ENCODE data around the gene GPR183.

GPR183 gene

DNA sequence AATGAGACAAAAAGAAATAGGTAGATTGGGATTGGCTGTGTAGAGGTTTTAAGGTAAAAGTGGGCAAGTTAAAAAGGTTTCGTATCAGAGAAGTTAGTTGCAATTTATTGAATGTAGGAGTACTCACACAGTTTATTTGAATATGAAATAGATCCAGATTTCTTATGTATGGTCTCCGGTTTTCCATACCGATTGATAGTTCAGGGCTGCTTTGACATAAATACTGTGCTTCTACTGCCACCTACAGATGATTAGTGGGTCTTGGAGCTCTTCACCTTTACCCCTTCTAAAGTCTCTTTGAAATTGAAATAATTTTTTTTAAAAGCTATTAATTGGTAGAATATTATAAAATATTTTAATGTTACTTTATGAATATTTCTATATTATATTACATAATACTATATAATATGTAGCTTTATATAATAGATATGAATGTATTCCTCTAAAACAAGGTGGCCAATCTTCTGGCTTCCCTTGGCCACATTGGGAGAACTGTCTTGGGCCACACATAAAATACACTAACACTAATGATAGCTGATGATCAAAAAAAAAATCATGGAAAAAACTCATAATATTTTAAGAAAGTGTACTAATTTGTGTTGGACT lies 41.3 kb downstream of the GPR183 start:
- peak; percentile 49 for DNase-seq (ENCODE audit: low read depth)
- in situ Hi-C loops (cut with HindIII; ENCODE audit: low sequenced_read_pairs): loop anchor here (5.0 to 10.0 kb wide), 2 partner anchors 89 to 169 kb away; no protein-coding TSS in a partner anchor

DNA sequence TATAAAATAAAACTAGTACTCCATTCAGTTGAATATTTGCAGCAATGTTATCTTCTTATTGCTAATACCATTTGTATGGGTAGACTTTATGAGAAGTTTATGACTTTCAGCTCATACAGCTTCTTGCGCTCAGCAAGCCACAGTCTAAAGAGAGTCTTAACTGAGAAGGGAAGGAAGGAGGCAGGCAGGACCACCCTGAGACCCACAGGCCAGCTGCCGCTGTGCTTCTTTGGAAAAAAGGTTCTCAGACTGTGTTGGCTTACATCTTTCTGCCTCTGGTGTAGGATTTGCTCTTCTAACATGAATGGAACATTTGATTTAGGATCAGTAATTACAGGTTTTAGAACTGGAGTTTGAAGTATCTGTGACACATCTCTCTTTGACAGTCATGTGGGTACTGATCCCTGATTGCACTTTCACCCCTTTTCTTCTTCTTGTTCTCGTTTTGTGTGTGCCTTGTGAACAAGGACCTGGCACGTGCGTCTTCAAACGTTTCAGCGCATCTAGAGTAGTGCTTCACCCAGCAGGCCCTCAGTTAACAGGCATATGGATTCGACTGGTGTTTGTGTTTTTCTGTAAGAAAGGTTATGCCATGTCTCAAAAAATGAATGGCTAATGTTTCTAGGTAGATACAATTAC lies 41.9 kb downstream of the GPR183 start:
- no peak overlapping the region for H3K4me3 ChIP-seq (ENCODE audit: low read depth, low read length)
- TF ChIP-seq, protein P1, sequence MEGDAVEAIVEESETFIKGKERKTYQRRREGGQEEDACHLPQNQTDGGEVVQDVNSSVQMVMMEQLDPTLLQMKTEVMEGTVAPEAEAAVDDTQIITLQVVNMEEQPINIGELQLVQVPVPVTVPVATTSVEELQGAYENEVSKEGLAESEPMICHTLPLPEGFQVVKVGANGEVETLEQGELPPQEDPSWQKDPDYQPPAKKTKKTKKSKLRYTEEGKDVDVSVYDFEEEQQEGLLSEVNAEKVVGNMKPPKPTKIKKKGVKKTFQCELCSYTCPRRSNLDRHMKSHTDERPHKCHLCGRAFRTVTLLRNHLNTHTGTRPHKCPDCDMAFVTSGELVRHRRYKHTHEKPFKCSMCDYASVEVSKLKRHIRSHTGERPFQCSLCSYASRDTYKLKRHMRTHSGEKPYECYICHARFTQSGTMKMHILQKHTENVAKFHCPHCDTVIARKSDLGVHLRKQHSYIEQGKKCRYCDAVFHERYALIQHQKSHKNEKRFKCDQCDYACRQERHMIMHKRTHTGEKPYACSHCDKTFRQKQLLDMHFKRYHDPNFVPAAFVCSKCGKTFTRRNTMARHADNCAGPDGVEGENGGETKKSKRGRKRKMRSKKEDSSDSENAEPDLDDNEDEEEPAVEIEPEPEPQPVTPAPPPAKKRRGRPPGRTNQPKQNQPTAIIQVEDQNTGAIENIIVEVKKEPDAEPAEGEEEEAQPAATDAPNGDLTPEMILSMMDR (IDR thresholded peaks at IDR 0.05; ENCODE audit: low read depth, low read length, missing control alignments): no peak
- in situ Hi-C loops (cut with HindIII; ENCODE audit: low sequenced_read_pairs): loop anchor here (5.0 to 10.0 kb wide), 2 partner anchors 88 to 170 kb away; no protein-coding TSS in a partner anchor
- no peak for DNase-seq (ENCODE audit: low read depth)

More for the DNA sequence above, 41.3 kb downstream of the GPR183 start:
- TF ChIP-seq, protein P1 (IDR thresholded peaks at IDR 0.05; ENCODE audit: low read depth, low read length, missing control alignments): peak; percentile 64
- no peak overlapping the region for H3K4me3 ChIP-seq (ENCODE audit: low read depth, low read length)

DNA sequence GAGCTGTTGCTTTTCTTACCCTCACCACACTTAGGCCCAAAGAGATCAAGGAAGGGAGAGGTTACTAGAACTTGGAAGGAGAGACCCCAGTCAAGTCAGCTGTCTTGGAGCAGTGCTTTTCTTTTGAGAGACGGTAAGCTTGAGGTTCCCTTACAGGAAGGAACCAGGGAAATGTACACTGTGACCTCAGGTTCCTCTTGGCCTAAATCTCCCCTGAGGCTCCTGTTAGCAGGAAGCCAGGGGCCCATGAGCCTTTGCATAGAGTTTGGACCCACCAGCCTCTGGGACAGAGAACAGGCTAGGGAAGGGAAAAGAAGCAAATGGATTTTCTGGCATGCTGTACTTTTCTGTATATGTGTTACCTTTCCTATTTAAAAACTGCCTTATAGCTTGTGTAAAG lies 43.1 kb downstream of the GPR183 start:
- in situ Hi-C loops (cut with HindIII; ENCODE audit: low sequenced_read_pairs): loop anchor here (10.0 kb wide), 1 partner anchor 171 kb away; no protein-coding TSS in a partner anchor
- H3K4me3 ChIP-seq (ENCODE audit: low read depth, low read length): no peak overlapping the region
- no peak for DNase-seq (ENCODE audit: low read depth)
- TF ChIP-seq, protein P1 (IDR thresholded peaks at IDR 0.05; ENCODE audit: low read depth, low read length, missing control alignments): no peak

DNA sequence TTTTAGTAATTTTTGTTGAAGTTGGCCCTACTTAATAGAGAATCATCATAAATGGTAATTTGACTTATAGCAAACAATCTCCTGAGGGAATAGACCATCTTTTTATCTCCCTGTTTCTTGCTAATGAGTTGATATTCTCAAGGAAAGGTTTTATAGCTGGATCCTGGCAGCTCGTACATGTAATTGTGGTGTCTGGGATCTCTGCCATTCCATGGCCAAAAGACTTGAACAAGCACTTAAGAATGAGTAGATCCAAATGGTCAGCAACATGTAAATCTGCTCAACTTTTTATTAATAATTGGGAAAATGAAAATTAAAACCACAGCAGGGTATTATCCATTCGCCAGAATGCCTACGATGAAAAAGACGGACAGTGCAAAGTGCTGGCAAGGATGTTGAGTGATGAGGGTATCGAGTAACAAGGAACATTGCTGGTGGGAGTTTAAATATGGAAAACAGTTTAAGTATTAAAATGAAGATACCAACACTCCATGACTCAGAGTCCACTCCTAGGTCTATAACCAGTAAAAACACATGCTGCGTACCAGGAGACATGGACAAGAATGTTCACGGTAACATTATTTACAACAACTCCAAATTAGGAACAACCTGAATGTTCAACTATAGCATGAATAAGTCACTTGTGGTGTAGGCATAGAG lies 43.9 kb downstream of the GPR183 start:
- TF ChIP-seq, protein P1 (IDR thresholded peaks at IDR 0.05; ENCODE audit: low read depth, low read length, missing control alignments): no peak
- DNase-seq (ENCODE audit: low read depth): no peak
- no peak overlapping the region for H3K4me3 ChIP-seq (ENCODE audit: low read depth, low read length)
- in situ Hi-C loops (cut with HindIII; ENCODE audit: low sequenced_read_pairs): loop anchor here (10.0 kb wide), 1 partner anchor 172 kb away; no protein-coding TSS in a partner anchor

DNA sequence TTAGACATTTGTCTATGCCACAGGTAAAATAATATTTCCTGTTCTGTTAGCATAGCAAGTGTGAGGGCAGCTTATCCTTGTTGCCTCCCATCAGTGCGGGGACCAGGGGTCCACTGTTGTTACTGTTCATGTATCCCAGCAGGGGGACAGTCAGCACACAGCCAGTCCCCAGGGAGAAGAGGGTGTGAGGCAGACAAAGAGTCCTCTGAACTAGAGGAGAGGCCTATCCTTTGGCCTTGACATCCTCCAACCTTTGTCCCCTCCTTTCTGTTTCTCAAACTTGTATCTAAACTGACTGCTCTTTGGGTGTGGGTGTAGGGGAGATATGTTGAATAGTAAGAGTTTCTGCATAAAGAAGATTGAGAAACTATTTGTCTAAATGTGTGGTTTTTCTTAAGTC lies 46.1 kb downstream of the GPR183 start:
- TF ChIP-seq, protein P1 (IDR thresholded peaks at IDR 0.05; ENCODE audit: low read depth, low read length, missing control alignments): no peak
- H3K4me3 ChIP-seq (ENCODE audit: low read depth, low read length): no peak overlapping the region
- in situ Hi-C loops (cut with HindIII; ENCODE audit: low sequenced_read_pairs): loop anchor here (10.0 kb wide), 1 partner anchor 174 kb away; no protein-coding TSS in a partner anchor
- DNase-seq (ENCODE audit: low read depth): no peak

DNA sequence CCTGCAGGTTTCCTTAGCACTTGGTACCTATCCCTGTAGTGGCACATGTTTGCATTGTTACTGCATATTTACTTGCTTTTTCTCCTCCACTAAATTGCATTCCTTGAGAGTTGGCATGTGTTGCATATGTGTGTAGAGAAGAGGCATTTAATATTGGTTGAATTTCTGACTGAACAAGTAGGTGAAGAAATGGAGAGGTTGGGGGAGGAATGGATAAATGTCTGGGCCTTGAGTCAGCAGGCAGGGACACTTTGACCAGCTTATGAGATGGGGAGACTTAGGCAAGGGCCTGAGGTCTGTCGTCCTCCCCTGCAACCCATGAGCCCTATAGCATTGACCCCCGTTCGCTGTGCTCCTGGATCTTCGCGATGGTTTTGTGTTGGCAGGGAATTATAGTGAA lies 47.0 kb downstream of the GPR183 start:
- no peak for DNase-seq (ENCODE audit: low read depth)
- TF ChIP-seq, protein P1 (IDR thresholded peaks at IDR 0.05; ENCODE audit: low read depth, low read length, missing control alignments): no peak
- no peak overlapping the region for H3K4me3 ChIP-seq (ENCODE audit: low read depth, low read length)
- in situ Hi-C loops (cut with HindIII; ENCODE audit: low sequenced_read_pairs): loop anchor here (10.0 kb wide), 1 partner anchor 175 kb away; no protein-coding TSS in a partner anchor
